ENCODE data around the gene CFI.

GRCh38 chr4:109738104-109738872, 63.5 kb downstream of the CFI start:
- TF ChIP-seq YY1 (IDR thresholded peaks at IDR 0.05; ENCODE audit: insufficient read depth, insufficient read length) (no peak), SUZ12 (IDR thresholded peaks at IDR 0.05; ENCODE audit: extremely low read depth, insufficient read depth, insufficient read length) (no peak)
